IMR-90 (cell line): ENCODE results near the gene GSTO1. TPM values are rescaled to one million over a fixed set of nuclear protein-coding genes. Genes with fewer than 3 reads are reported as not detected.

Source experiments
- ATAC-seq: fragments of 200-7000 bp; cut with Tn5 transposase; 2 replicates; pipeline ENCODE4 v1.9.1; 2020; ENCODE audit warnings: low read depth, mild to moderate bottlenecking, moderate library complexity
- BruUV-seq: library from RNA; stranded (reverse); fragments of 400-500 nt; replicated peaks from 2 replicates; lab custom pipeline; 2021; lab: Mats Ljungman, UMichigan
- CTCF ChIA-PET: fragments of 300-600 bp; formaldehyde crosslinking; extraction: SDS; loops from one replicate; lab custom pipeline; 2021; ENCODE audit warnings: antibody characterized with exemption; lab: Yijun Ruan, JAX
- POLR2A ChIA-PET: fragments of 300-600 bp; sonication (Branson Sonifier 250); formaldehyde crosslinking; loops from one replicate; lab custom pipeline; 2022; ENCODE audit warnings: antibody characterized with exemption; ENCODE audit not compliant: unreplicated experiment; lab: Charles Lee
- DNase-seq: peaks from one replicate; pipeline ENCODE4 v3.0.0; 2013
- H2AFZ ChIP-seq: replicated peaks from 2 replicates; pipeline ENCODE3; 2013; ENCODE audit warnings: low read length, mild to moderate bottlenecking; ENCODE audit not compliant: poor library complexity
- H2AK5ac ChIP-seq: 2 replicates; pipeline ENCODE4 v1.6.1; 2013; ENCODE audit warnings: low read depth, low read length, inconsistent platforms
- H2AK9ac ChIP-seq: replicated peaks from 2 replicates; pipeline ENCODE3; 2013; ENCODE audit warnings: mild to moderate bottlenecking, low read depth, low read length, moderate library complexity; ENCODE audit not compliant: poor library complexity
- H2BK120ac ChIP-seq: 2 replicates; pipeline ENCODE4 v1.6.1; 2013; ENCODE audit warnings: low read depth, low read length, inconsistent platforms
- H2BK15ac ChIP-seq: 3 replicates; pipeline ENCODE4 v1.6.1; 2013; ENCODE audit warnings: low read depth, low read length, inconsistent platforms
- H2BK20ac ChIP-seq: 2 replicates; pipeline ENCODE4 v1.6.1; 2013; ENCODE audit warnings: low read depth, mild to moderate bottlenecking, inconsistent platforms, low read length, moderate library complexity
- H2BK5ac ChIP-seq: 2 replicates; pipeline ENCODE4 v1.6.1; 2013; ENCODE audit warnings: mild to moderate bottlenecking, low read depth, low read length, inconsistent platforms; ENCODE audit not compliant: poor library complexity, severe bottlenecking
- H3K14ac ChIP-seq: replicated peaks from 2 replicates; pipeline ENCODE4 v1.6.1; 2013; ENCODE audit warnings: low read depth, low read length, inconsistent platforms
- H3K18ac ChIP-seq: 2 replicates; pipeline ENCODE4 v1.6.1; 2013; ENCODE audit warnings: low read depth, low read length, control low read depth
- H3K23ac ChIP-seq: 2 replicates; pipeline ENCODE4 v1.6.1; 2013; ENCODE audit warnings: low read depth, low read length, inconsistent platforms
- H3K27ac ChIP-seq: 2 replicates; pipeline ENCODE4 v1.5.1; 2013; ENCODE audit warnings: mild to moderate bottlenecking, control low read depth, low read length; ENCODE audit not compliant: insufficient read depth
- H3K27me3 ChIP-seq: 2 replicates; pipeline ENCODE4 v1.6.1; 2013; ENCODE audit warnings: low read length; ENCODE audit not compliant: control insufficient read depth, insufficient read depth
- H3K36me3 ChIP-seq: 2 replicates; pipeline ENCODE4 v1.6.1; 2013; ENCODE audit warnings: low read length, mixed read lengths; ENCODE audit not compliant: control insufficient read depth, insufficient read depth
- H3K4ac ChIP-seq: 2 replicates; pipeline ENCODE4 v1.6.1; 2013; ENCODE audit warnings: low read depth, low read length, inconsistent platforms
- H3K4me1 ChIP-seq: 2 replicates; pipeline ENCODE4 v1.6.1; 2013; ENCODE audit warnings: low read length, mixed read lengths; ENCODE audit not compliant: control insufficient read depth, insufficient read depth
- H3K4me2 ChIP-seq: 2 replicates; pipeline ENCODE4 v1.6.1; 2013; ENCODE audit warnings: low read depth, mild to moderate bottlenecking, control low read depth, low read length, moderate library complexity
- H3K4me3 ChIP-seq: 2 replicates; pipeline ENCODE4 v1.5.1; 2013; ENCODE audit warnings: low read depth, mild to moderate bottlenecking, control low read depth, low read length, moderate library complexity; ENCODE audit not compliant: insufficient read depth
- H3K56ac ChIP-seq: 2 replicates; pipeline ENCODE4 v1.6.1; 2013; ENCODE audit warnings: low read length, inconsistent platforms; ENCODE audit not compliant: insufficient read depth; ENCODE audit errors: extremely low read depth
- H3K79me1 ChIP-seq, 2 experiments: 2 replicates each; pipeline ENCODE4 v1.6.1; 2013; ENCODE audit warnings: low read length in 2 of 2, inconsistent platforms in 1 of 2, low read depth in 1 of 2
- H3K9ac ChIP-seq: 2 replicates; pipeline ENCODE4 v1.6.1; 2013; ENCODE audit warnings: low read depth, low read length, control low read depth
- H3K9me1 ChIP-seq: 2 replicates; pipeline ENCODE4 v1.6.1; 2013; ENCODE audit warnings: low read length, inconsistent platforms; ENCODE audit not compliant: insufficient read depth
- H3K9me3 ChIP-seq: 2 replicates; pipeline ENCODE4 v1.6.1; 2013; ENCODE audit warnings: low read length; ENCODE audit not compliant: control insufficient read depth, insufficient read depth
- H4K20me1 ChIP-seq: 2 replicates; pipeline ENCODE4 v1.6.1; 2013; ENCODE audit warnings: low read length, inconsistent platforms; ENCODE audit not compliant: insufficient read depth
- H4K5ac ChIP-seq: 2 replicates; pipeline ENCODE4 v1.6.1; 2013; ENCODE audit warnings: mild to moderate bottlenecking, low read depth, low read length, control low read depth
- H4K8ac ChIP-seq, 2 experiments: 2 replicates each; pipeline ENCODE4 v1.6.1; 2013; ENCODE audit warnings: low read depth in 2 of 2, low read length in 2 of 2, control low read depth in 1 of 2, inconsistent platforms in 1 of 2
- H4K91ac ChIP-seq: 2 replicates; pipeline ENCODE4 v1.6.1; 2013; ENCODE audit warnings: low read depth, low read length, inconsistent platforms; ENCODE audit not compliant: insufficient read depth
- BHLHE40 ChIP-seq: fragments of 150-350 bp; IDR thresholded peaks from 2 replicates; pipeline ENCODE4 v1.6.1; 2016; ENCODE audit warnings: mild to moderate bottlenecking, low read depth, low read length
- CEBPB ChIP-seq: IDR thresholded peaks from 2 replicates; pipeline ENCODE4 v1.6.1; 2012; ENCODE audit warnings: low read depth, low read length, improper control_type of control experiment
- CHD1 ChIP-seq: IDR thresholded peaks from 2 replicates; pipeline ENCODE4 v1.6.1; 2012; ENCODE audit warnings: low read depth, low read length, improper control_type of control experiment
- FOS ChIP-seq: fragments of 150-350 bp; IDR thresholded peaks from 2 replicates; pipeline ENCODE4 v1.6.1; 2016; ENCODE audit warnings: low read depth, low read length
- MAFK ChIP-seq: IDR thresholded peaks from 2 replicates; pipeline ENCODE4 v1.6.1; 2012; ENCODE audit warnings: low read depth, low read length, improper control_type of control experiment
- MAZ ChIP-seq: IDR thresholded peaks from 2 replicates; pipeline ENCODE4 v1.6.1; 2012; ENCODE audit warnings: low read depth, mild to moderate bottlenecking, low read length, improper control_type of control experiment, moderate library complexity, borderline replicate concordance
- MXI1 ChIP-seq: IDR thresholded peaks from 2 replicates; pipeline ENCODE4 v1.6.1; 2012; ENCODE audit warnings: low read depth, mild to moderate bottlenecking, low read length, moderate library complexity, borderline replicate concordance
- NFE2L2 ChIP-seq: fragments of 150-350 bp; IDR thresholded peaks from 2 replicates; pipeline ENCODE4 v1.6.1; 2016; ENCODE audit warnings: low read depth, mild to moderate bottlenecking, low read length
- POLR2A ChIP-seq: IDR thresholded peaks from 2 replicates; pipeline ENCODE4 v1.6.1; 2012; ENCODE audit warnings: mild to moderate bottlenecking, low read depth, low read length
- RAD21 ChIP-seq: IDR thresholded peaks from 2 replicates; pipeline ENCODE4 v1.6.1; 2012; ENCODE audit warnings: low read length, improper control_type of control experiment
- RCOR1 ChIP-seq: IDR thresholded peaks from 2 replicates; pipeline ENCODE4 v1.6.1; 2012; ENCODE audit warnings: mild to moderate bottlenecking, low read length, improper control_type of control experiment; ENCODE audit not compliant: insufficient replicate concordance
- RFX5 ChIP-seq: IDR thresholded peaks from 2 replicates; pipeline ENCODE4 v1.8.0; 2012; ENCODE audit warnings: low read depth, mild to moderate bottlenecking, low read length, moderate library complexity
- SMC3 ChIP-seq: fragments of 150-350 bp; IDR thresholded peaks from 2 replicates; pipeline ENCODE4 v1.6.1; 2016; ENCODE audit warnings: low read depth, mild to moderate bottlenecking, antibody characterized with exemption, low read length, moderate library complexity
- WGBS, 2 experiments: methylation state at CpG; one replicate each; pipeline versions ENCODE4 v1.1.5 to v1.1.7; 2013; ENCODE audit warnings: missing lambda C conversion rate in 2 of 2; ENCODE audit not compliant: insufficient read length in 1 of 2; ENCODE audit errors: extremely low coverage in 2 of 2; 5-methylcytosine and 5-hydroxymethylcytosine counted together
- dilution Hi-C: fragments of 300-500 bp; cut with HindIII; formaldehyde crosslinking; loops from one replicate; pipeline ENCODE4 v1.14.3; 2018; ENCODE audit warnings: low sequenced_read_pairs; ENCODE audit not compliant: unreplicated experiment
- in situ Hi-C: fragments of 300-500 bp; cut with MboI; formaldehyde crosslinking; loops from 3 replicates; pipeline ENCODE4 v1.14.3; 2019; ENCODE audit warnings: low sequenced_read_pairs, inconsistent platforms, mixed read lengths
- intact Hi-C: fragments of 100-400 bp; cut with micrococcal nuclease; formaldehyde crosslinking; loops from 2 replicates; pipeline ENCODE4 v1.10.0; 2022
- polyA plus RNA-seq, 3 experiments: library from polyadenylated mRNA; depleted of rRNA; stranded (reverse); fragments of >200 nt; gene quantifications; 2 replicates each; pipeline ENCODE4 v1.2.3, GENCODE V29; 2012; ENCODE audit warnings: low replicate concordance in 1 of 3
- total RNA-seq: library from RNA; depleted of rRNA; stranded (reverse); fragments of >200 nt; gene quantifications from 2 replicates; pipeline ENCODE4 v1.2.3, GENCODE V29; 2012
- TF ChIP-seq, protein P1 (sequence below): fragments of 150-350 bp; IDR thresholded peaks from 2 replicates; pipeline ENCODE4 v1.6.1; 2016; ENCODE audit warnings: low read depth, mild to moderate bottlenecking, low read length, moderate library complexity, borderline replicate concordance
- TF ChIP-seq, protein P2 (sequence below): fragments of 150-350 bp; IDR thresholded peaks from 2 replicates; pipeline ENCODE4 v1.6.1; 2017; ENCODE audit warnings: mild to moderate bottlenecking, antibody characterized with exemption, low read length, low read depth
- TF ChIP-seq, protein P3 (sequence below): conservative IDR thresholded peaks from 2 replicates; pipeline ENCODE4 v1.5.1; 2012; ENCODE audit warnings: mild to moderate bottlenecking, low read depth, low read length, improper control_type of control experiment

GSTO1 gene
- total and polyA plus RNA-seq, 2 of the 4 experiments (the other 2 are of a cell fraction): 186 to 258 TPM

DNA sequence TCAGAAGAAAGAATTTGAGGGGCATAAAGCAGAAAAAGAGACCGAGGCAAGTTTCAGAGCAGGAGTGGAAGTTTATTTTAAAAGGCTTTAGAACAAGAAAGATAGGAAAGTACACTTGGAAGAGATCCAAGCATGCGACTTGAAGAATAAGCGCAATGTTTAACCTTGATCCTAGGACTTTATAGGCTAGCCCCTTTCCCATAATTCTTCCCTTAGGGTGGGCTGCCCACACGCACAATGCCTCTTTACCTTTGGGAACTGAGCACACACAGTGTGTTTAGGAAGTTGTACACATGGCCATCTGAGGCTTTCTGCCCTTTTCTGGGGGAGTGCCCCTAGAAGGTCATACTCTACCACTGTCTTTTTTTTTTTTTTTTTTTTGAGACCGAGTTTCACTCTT, 11.2 kb upstream of the GSTO1 start:
- in situ Hi-C loops: no loop called here
- H3K18ac ChIP-seq: no peak overlapping the region
- 20% methylated on average over 1 of the region's 5 CpGs; no CpG with 5 or more reads in 1 of the 2 experiments for WGBS, 2 experiments

More for the DNA sequence above, 11.2 kb upstream of the GSTO1 start:
- Histone ChIP-seq H3K27me3 (peaks cover 14% of the 10 kb centered on the region), H2BK120ac (no peak overlapping the region), H3K4me2 (no peak overlapping the region), H3K79me1 (no peaks in the 10 kb centered on the region), H2BK5ac (no peak overlapping the region), H3K36me3 (no peaks in the 10 kb centered on the region), H2BK15ac (no peak overlapping the region), H2AK5ac (no peak overlapping the region), H3K27ac (no peak overlapping the region), H3K23ac (no peak overlapping the region), H3K14ac (no peak overlapping the region), H3K56ac (no peak overlapping the region), H3K4me3 (no peak overlapping the region), H3K9me3 (no peaks in the 10 kb centered on the region; the same call in 1 of the 2 replicates), H4K91ac (no peak overlapping the region), H4K20me1 (no peaks in the 10 kb centered on the region), H2BK20ac (no peak overlapping the region), H3K9ac (no peak overlapping the region), H4K5ac (no peak overlapping the region), H3K9me1 (no peaks in the 10 kb centered on the region), H4K8ac (no peak overlapping the region), H3K4me1 (no peaks in the 10 kb centered on the region), H2AK9ac (no peak overlapping the region), H2AFZ (no peak overlapping the region), H3K4ac (no peak overlapping the region)
- ChIA-PET POLR2A (no interaction called here), CTCF (no interaction called here)
- BruUV-seq: no TSS peak
- dilution Hi-C loops (no loop called here), intact Hi-C loops (no loop called here)
- ATAC-seq: no peak
- no peak for DNase-seq
- TF ChIP-seq, protein P1, sequence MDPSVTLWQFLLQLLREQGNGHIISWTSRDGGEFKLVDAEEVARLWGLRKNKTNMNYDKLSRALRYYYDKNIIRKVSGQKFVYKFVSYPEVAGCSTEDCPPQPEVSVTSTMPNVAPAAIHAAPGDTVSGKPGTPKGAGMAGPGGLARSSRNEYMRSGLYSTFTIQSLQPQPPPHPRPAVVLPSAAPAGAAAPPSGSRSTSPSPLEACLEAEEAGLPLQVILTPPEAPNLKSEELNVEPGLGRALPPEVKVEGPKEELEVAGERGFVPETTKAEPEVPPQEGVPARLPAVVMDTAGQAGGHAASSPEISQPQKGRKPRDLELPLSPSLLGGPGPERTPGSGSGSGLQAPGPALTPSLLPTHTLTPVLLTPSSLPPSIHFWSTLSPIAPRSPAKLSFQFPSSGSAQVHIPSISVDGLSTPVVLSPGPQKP: no peak
- TF ChIP-seq MXI1 (no peak), SMC3 (no peak), RCOR1 (no peak), RAD21 (no peak), RFX5 (no peak), CHD1 (no peak), CEBPB (no peak), POLR2A (no peak), BHLHE40 (no peak), MAFK (no peak), MAZ (no peak), NFE2L2 (no peak), FOS (no peak)
- TF ChIP-seq, protein P2, sequence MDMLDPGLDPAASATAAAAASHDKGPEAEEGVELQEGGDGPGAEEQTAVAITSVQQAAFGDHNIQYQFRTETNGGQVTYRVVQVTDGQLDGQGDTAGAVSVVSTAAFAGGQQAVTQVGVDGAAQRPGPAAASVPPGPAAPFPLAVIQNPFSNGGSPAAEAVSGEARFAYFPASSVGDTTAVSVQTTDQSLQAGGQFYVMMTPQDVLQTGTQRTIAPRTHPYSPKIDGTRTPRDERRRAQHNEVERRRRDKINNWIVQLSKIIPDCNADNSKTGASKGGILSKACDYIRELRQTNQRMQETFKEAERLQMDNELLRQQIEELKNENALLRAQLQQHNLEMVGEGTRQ: no peak
- TF ChIP-seq, protein P3, sequence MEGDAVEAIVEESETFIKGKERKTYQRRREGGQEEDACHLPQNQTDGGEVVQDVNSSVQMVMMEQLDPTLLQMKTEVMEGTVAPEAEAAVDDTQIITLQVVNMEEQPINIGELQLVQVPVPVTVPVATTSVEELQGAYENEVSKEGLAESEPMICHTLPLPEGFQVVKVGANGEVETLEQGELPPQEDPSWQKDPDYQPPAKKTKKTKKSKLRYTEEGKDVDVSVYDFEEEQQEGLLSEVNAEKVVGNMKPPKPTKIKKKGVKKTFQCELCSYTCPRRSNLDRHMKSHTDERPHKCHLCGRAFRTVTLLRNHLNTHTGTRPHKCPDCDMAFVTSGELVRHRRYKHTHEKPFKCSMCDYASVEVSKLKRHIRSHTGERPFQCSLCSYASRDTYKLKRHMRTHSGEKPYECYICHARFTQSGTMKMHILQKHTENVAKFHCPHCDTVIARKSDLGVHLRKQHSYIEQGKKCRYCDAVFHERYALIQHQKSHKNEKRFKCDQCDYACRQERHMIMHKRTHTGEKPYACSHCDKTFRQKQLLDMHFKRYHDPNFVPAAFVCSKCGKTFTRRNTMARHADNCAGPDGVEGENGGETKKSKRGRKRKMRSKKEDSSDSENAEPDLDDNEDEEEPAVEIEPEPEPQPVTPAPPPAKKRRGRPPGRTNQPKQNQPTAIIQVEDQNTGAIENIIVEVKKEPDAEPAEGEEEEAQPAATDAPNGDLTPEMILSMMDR: no peak
